ENCODE measurements around the gene CARD10. TPM values are rescaled to one million over a fixed set of nuclear protein-coding genes. Genes with fewer than 3 reads are reported as not detected.

CARD10 gene
- polyA plus RNA-seq, 3 donors: 0.03 TPM; not detected in 2

DNA sequence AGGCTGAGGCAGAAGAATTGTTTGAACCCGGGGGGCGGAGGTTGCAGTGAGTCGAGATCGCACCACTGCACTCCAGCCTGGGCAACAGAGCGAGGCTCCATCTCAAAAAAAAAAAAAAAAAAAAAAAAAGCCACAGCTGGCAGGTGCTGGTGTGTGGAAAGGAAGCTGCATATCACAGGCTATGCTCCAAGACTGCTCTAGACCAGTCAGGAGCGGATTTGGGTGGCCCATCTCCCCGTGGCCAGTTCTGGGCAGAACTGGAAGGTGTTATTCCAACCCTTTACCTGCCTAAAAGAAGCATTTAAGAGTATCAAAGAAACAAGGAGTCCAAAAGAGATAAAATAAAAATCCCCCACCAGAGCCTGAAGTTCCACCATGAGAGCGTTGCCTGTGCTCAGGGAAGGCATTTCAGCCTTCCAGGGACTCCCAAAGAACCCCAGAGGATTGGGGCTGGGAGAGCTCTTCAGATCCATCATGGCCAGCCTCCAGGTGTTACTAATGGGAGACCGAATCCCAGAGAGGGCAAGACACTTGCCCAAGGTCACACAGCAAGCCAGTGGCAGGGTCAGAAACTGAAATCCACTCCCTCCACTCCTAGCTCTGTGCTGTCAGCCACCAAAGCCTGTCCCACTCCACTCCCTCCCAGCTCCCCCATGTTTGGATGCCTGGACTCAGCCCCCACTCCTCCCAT is 47.3 kb downstream of the CARD10 start:
- Histone ChIP-seq H3K79me2 (ENCODE audit: insufficient read depth, low read length) (no peaks in the 10 kb centered on the region), H3K4me1 (ENCODE audit: control insufficient read depth in 1 of 2, insufficient read depth in 2 of 2, low read length in 2 of 2) (no peaks in the 10 kb centered on the region), H3K9me3 (replicated peaks in 1 of 2; ENCODE audit: control insufficient read depth in 1 of 2, insufficient read depth in 1 of 2, low read length in 2 of 2) (no peaks in the 10 kb centered on the region), H3K9ac (ENCODE audit: insufficient read depth, low read length, poor library complexity, severe bottlenecking) (no peak overlapping the region), H3K36me3 (replicated peaks in 1 of 2; ENCODE audit: control insufficient read depth in 1 of 2, insufficient read depth in 2 of 2, low read length in 2 of 2) (peaks cover 71 to 97% of the 10 kb centered on the region in 2 donors), H3K27me3 (ENCODE audit: control insufficient read depth in 2 of 2, insufficient read depth in 2 of 2, low read length in 2 of 2) (no peaks in the 10 kb centered on the region), H3K4me3 (replicated peaks in 1 of 3; ENCODE audit: low read depth in 2 of 3, low read length in 3 of 3) (no peak overlapping the region), H3K27ac (ENCODE audit: low read depth in 1 of 2, low read length in 2 of 2) (no peak overlapping the region), H3K4me2 (replicated peaks; ENCODE audit: extremely low read depth, low read length, poor library complexity, severe bottlenecking) (no peak overlapping the region), H2AFZ (ENCODE audit: insufficient read depth, low read depth, low read length, poor library complexity, severe bottlenecking) (no peak overlapping the region), H4K20me1 (ENCODE audit: insufficient read depth, low read length) (peaks cover 96% of the 10 kb centered on the region)
- intact Hi-C loops (cut with micrococcal nuclease): no loop called here
- Mint-ChIP-seq H3K27ac (peak overlapping the region in 1 of 7 donors; percentile 20), H3K4me1 (no peaks in the 10 kb centered on the region), H3K9me3 (no peaks in the 10 kb centered on the region), H3K4me3 (no peak overlapping the region), H3K36me3 (peaks cover 73 to 99% of the 10 kb centered on the region in 2 donors), H3K27me3 (ENCODE audit: low read depth in 3 of 3) (peaks cover 0 to 2% (median 0%) of the 10 kb centered on the region in 3 donors)
- 96% methylated on average over 4 of the region's 9 CpGs for WGBS (ENCODE audit: insufficient coverage)
- no peak for DNase-seq
- TF ChIP-seq, protein P1, sequence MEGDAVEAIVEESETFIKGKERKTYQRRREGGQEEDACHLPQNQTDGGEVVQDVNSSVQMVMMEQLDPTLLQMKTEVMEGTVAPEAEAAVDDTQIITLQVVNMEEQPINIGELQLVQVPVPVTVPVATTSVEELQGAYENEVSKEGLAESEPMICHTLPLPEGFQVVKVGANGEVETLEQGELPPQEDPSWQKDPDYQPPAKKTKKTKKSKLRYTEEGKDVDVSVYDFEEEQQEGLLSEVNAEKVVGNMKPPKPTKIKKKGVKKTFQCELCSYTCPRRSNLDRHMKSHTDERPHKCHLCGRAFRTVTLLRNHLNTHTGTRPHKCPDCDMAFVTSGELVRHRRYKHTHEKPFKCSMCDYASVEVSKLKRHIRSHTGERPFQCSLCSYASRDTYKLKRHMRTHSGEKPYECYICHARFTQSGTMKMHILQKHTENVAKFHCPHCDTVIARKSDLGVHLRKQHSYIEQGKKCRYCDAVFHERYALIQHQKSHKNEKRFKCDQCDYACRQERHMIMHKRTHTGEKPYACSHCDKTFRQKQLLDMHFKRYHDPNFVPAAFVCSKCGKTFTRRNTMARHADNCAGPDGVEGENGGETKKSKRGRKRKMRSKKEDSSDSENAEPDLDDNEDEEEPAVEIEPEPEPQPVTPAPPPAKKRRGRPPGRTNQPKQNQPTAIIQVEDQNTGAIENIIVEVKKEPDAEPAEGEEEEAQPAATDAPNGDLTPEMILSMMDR (IDR thresholded peaks at IDR 0.05): no peak

DNA sequence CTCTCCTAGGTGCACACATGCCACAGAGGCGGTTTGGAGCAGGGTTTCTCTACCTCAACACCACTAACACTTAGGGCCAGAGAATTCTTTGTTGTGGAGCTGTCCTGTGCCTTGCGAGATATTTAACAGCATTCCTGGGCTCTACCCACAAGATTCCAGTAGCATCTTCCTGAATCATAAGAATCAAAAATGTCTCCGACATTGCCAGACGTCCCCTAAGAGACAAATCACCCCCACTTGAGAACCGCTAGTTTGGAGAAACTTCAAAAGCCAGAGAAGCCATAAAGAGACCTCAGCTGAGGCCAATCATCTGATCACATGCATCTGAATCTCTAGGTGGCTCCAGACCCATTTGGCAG is 49.1 kb downstream of the CARD10 start:
- TF ChIP-seq, protein P1 (IDR thresholded peaks at IDR 0.05): no peak
- H3K4me1 Mint-ChIP-seq: no peaks in the 10 kb centered on the region
- no peak overlapping the region for H3K4me3 Mint-ChIP-seq
- Histone ChIP-seq H3K9ac (ENCODE audit: insufficient read depth, low read length, poor library complexity, severe bottlenecking) (no peak overlapping the region), H3K36me3 (replicated peaks in 1 of 2; ENCODE audit: control insufficient read depth in 1 of 2, insufficient read depth in 2 of 2, low read length in 2 of 2) (peaks cover 68 to 95% of the 10 kb centered on the region in 2 donors), H3K4me1 (ENCODE audit: control insufficient read depth in 1 of 2, insufficient read depth in 2 of 2, low read length in 2 of 2) (no peaks in the 10 kb centered on the region), H3K27ac (ENCODE audit: low read depth in 1 of 2, low read length in 2 of 2) (no peak overlapping the region), H3K4me2 (replicated peaks; ENCODE audit: extremely low read depth, low read length, poor library complexity, severe bottlenecking) (no peak overlapping the region), H3K79me2 (ENCODE audit: insufficient read depth, low read length) (no peaks in the 10 kb centered on the region), H4K20me1 (ENCODE audit: insufficient read depth, low read length) (peaks cover 97% of the 10 kb centered on the region), H2AFZ (ENCODE audit: insufficient read depth, low read depth, low read length, poor library complexity, severe bottlenecking) (no peak overlapping the region), H3K27me3 (ENCODE audit: control insufficient read depth in 2 of 2, insufficient read depth in 2 of 2, low read length in 2 of 2) (no peaks in the 10 kb centered on the region), H3K4me3 (replicated peaks in 1 of 3; ENCODE audit: low read depth in 2 of 3, low read length in 3 of 3) (no peak overlapping the region), H3K9me3 (replicated peaks in 1 of 2; ENCODE audit: control insufficient read depth in 1 of 2, insufficient read depth in 1 of 2, low read length in 2 of 2) (no peaks in the 10 kb centered on the region)
- no peaks in the 10 kb centered on the region for H3K9me3 Mint-ChIP-seq
- peaks cover 78 to 99% of the 10 kb centered on the region in 2 donors for H3K36me3 Mint-ChIP-seq
- H3K27me3 Mint-ChIP-seq (ENCODE audit: low read depth in 3 of 3): peaks cover 0 to 2% (median 0%) of the 10 kb centered on the region in 3 donors
- intact Hi-C loops (cut with micrococcal nuclease): no loop called here
- no peak for DNase-seq
- no peak overlapping the region for H3K27ac Mint-ChIP-seq
- WGBS (ENCODE audit: insufficient coverage): 98% methylated on average over 4 of the region's 5 CpGs
